GM18907 (cell line): ENCODE results near the gene POLE.

ENCODE experiments used
- ATAC-seq: cut with Tn5 transposase; IDR thresholded peaks from one replicate; pipeline ENCODE4 v1.9.1; 2021; ENCODE audit warnings: mild to moderate bottlenecking, moderate library complexity; ENCODE audit not compliant: unreplicated experiment

Gene POLE

DNA sequence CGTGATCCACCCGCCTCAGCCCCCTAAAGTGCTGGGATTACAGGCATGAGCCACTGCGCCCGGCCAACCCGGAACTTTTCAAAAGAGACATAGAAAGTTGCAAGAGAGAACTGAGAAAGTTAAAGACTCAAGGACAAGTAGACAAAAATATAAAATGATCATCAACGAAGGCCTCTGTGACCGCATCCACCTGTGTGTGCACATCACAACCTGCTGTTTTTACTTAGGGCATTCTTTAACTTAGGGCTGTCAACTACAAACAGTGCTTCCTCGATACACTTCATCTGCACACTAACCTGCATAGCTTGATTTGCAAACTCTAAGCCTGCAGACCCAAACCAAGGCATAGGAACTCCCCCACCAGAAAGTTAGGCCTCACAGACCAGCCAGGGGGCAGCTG is 53.7 kb downstream of the POLE start:
- ATAC-seq = no peak

DNA sequence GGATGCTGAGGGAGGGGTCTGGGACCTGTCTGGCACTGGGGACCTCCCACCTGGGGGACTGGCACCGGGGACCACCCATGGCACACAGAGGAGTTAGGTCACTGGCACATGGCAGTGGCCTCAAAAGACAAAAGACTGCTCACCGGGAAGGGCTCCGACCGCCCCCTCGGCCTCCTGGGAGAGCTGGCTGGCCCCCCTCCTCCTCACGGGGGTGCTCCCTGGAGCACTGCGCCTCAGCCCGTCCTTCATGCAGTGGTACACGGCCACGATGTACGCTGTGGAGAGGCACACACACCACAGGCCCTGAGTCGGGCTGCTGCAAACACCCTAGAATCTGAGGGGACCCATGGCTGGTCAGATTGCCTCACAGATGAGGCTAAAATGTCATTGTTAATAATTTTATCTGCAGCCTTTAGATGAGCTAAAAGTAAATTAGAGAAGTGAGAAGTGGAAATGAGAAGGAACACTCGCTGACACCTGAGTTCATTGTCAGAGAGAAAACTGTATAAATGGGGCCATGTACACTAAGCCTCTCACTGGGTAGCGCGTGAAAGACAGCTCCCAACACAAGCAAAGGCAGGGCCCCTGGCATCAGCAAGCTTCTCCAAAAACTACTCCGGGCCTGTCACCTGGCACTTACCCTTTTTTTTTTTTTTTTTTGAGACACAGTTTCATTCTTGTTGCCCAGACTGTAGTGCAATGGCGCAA is 54.5 kb downstream of the POLE start:
- no peak for ATAC-seq

DNA sequence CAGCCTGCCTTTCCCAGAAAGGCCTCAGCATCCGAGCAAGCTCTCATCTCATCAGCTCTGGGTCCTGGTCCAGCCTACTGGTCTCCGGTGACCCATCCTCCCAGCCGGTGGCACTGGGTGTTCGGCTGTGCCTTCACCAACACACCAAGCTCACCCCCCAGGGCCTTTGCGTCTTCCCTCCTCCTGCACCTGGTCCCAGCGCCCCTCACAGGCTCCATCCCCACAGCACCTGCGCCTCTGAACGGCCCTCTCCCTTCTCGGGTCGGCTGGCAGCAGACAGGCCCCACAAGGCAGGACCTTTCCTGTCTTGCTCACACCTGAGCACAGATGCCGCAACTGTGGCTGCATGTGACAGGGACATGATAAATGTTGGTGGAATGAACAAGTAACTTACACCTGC is 55.5 kb downstream of the POLE start:
- ATAC-seq = no peak

DNA sequence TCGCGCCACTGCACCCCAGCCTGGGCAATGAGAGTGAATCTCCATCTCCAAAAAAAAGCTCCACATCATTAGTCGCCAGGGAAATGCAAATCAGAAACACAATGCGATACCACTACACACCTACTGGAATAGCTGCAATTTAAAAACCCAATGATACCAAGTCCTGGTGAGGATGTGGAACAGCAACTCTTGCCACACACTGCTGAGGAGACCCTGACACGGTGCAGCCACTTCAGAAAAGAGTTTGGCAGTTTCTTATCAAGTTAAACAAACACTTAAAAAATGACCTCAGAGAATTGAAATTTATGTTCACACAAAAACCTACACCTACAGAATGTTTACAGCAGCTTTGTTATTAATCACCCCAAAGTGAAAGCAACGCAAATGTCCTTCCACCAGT is 56.5 kb downstream of the POLE start:
- ATAC-seq = no peak

DNA sequence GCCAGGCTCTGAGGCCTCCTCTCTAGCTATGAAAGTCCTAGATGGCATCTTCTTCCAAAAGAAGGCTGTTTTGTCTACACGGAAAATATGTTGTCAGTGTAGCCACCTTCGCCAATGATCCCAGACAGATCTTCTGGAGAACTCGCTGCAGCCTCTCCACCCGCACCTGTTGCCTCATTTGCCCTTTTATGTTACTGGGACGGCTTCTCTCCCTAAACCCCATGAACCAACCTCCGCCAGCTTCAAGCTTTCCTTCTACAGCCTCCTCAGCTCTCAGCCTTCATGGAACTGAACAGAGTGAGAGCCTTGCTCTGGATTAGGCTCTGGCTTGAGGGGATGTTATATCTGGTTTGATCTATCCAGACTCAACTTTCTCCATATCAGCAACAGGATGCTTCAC is 57.8 kb downstream of the POLE start:
- no peak for ATAC-seq

DNA sequence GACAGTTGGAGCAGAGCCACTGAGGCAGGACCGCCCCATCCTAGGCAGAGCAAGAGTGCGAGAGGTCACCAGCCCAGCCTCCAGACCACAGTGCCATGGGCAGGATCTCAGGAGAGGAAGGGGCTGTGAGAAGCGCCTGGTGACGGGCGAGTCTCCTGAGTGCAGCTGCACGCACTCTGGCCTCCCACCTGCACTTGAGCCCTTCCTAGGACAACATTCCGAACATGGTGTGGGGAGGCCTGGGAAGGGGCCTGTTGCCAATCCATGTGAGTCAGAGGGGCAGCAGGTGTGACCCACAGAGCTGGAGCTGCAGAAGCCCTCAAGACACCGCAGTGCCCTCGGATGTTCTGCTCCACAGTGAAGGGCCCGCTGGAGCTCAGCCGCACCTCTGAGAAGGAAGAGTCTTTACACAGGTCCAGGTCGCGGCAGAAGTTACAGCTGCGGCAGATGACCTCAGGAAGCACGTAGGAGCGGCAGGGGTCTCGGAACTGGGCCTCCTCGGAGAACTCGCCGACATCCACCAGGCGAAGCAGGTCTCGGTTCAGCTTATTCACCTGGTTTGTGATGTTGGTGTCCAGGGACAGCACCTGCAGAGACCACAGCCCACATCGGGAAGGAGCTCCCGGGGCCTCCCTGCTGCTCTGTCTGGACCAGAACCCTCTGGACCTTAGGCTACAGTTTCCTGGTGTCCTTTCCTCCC is 61.3 kb downstream of the POLE start:
- no peak for ATAC-seq

DNA sequence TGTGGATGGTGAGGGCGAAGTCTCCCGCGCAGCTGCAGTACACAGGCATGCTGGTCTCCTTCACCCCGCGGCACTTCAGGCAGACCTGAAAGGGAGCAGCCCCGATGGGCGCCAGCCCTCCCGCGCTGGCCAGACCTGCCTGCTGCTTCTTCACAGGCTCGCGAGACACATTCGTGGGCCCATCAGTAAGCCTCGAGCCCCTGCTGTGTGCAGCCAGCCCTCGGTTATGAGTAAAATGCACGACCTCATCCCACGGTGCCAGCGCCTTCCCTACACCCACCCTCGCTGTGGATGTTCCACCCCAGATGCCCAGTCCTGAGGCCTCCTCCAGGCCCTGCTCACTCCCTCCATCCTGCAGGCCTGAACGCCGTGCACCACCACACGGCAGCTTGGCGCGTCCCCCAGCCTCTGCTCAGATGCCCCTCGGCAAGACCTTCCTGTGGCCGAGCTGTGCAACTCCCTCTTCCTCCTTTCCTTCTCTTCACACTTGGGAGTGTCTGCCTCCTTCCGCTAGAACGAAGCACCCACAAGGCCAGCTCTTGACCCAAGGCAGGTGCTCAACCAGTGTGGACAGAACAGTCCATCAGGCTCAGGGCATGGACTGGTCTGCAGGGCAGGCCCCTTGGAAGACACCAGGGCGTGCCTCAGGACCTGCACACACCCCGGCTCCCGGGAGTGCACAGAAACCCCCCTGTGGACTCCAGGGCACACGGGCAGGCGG is 62.1 kb downstream of the POLE start:
- ATAC-seq = no peak

DNA sequence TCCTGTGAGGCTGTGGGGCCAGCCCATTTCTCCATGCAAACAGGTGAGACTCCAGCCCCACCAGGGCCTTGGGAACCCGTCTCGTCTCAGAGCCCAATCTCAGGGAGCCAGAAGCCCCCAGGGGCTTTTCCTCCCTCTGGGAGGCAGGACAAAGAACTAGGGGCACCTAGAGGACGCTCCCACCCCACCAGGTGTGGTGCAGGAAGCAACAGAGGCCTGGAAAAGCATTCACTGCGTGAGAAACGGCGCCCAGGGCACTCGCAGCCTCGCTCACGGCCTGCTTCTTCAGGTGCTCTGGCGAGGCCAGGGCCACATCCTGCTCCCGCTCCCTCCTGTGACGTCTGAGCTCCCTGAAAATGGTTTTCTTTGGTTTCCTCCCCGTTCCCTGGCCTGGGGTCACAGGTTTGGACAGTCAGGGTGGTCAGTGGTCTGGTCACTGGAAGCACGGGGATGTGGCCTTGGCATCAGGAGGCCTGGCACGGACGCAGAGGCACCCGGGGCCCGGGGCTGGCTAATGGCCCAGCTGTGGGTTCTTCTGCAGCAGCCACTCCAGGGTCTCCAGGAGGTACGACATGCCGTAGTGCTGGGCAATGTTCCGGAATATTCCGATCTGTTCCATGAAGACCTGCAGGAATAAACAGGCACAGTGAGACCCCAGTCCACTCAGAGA is 62.8 kb downstream of the POLE start:
- ATAC-seq = no peak

DNA sequence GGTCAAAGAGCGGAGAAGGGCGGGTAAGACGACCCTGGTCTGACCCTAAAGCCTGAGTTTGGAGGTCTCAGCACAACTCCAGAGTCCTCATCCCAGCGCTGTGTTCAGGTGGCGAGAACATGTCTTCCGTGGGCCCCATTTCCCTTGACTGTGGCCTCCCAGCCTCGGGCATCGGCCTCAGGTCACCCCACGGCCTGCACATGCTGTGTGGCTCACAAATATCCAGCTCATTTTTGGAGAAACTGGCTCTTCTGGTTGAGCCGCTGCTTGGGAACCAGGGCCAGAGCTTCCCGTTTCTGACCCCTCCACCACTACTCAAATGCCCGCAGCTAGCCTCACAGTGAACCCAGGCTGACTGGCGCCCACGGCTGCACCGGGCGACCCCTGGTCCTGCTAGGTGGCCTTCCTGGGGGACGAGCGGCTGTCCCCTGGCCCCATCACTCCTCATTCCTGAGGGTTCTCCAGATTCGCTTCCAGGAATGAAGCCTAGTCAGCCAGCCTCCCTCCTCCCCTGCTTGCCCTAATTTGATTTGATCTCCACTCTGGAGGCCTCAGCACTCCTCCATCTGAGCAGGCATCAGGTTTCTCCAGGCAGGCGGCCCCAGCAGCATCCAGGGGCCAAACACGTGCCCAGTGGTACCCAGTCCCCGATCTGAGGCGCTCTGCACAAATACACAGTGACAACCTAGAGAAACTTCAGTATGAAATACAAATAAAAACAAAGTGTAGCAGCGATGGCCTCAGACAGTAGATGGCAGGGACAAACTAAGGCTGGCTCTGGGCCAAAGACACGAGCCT is 63.9 kb downstream of the POLE start:
- no peak for ATAC-seq

DNA sequence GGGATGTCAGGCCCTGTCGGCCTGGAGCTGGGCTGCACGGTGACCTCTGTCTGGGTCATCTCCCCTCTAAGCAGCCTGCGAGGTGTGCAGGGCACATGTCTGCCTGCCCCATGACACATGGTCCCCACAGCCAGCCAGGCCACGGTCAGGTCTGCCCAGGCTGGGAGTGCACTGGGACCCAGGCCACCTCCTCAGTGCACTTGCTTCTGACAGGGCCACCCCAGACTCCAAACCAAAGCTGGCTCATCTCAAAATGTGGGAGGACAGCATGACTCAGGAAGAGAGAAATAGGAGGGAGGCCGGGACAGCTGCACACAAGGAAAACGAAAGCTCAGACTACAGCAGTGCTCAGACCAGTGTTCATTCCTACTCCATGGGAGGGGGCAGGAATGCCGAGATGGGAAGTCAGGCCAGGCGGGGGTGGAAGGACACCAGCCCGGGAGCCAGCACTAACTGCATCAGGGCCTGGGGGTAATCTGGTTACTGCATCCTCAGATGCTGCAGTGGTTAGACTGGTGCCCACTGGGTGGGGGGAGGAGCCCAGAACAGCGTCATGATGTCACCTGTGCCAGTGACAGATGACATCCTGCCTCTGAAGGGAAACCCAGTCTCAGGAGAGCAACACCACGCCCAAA is 64.6 kb downstream of the POLE start:
- ATAC-seq = no peak

DNA sequence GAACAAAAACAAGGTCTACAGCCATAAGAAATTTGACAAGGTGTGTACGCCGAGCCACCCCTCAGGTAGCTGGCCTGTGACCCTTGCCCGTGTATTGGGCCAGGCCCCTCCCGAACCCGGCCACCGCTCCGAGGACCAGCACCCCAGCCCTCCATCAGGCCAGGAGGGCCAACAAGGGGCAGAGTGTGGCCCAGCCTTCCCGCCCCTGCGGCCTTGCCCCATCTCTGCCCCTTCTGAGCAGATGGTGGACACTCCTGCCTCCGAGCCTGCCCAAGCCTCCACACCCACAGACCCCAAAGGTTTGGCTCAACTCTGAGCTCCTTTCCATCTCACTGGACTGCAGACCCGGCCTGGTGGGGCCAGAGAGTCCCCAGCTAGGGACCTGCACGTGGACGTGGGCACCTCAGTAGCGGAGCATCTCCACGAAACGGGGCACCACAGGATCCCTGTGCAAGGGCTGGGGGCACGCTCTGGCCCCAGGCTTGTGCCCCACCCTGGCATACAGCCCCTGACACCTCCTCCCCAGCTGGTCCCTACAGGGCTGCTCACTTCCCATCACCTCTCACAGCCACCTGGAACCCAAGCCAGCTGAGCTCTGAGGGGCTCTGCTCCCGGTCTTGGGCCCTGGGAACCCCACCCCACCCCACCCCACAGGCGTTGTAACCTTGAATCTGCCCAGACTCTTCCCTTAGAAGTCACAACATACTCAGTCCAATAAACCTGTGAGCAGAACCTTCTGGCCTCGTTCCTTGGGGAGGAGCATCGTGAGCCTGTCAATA is 65.3 kb downstream of the POLE start:
- no peak for ATAC-seq

DNA sequence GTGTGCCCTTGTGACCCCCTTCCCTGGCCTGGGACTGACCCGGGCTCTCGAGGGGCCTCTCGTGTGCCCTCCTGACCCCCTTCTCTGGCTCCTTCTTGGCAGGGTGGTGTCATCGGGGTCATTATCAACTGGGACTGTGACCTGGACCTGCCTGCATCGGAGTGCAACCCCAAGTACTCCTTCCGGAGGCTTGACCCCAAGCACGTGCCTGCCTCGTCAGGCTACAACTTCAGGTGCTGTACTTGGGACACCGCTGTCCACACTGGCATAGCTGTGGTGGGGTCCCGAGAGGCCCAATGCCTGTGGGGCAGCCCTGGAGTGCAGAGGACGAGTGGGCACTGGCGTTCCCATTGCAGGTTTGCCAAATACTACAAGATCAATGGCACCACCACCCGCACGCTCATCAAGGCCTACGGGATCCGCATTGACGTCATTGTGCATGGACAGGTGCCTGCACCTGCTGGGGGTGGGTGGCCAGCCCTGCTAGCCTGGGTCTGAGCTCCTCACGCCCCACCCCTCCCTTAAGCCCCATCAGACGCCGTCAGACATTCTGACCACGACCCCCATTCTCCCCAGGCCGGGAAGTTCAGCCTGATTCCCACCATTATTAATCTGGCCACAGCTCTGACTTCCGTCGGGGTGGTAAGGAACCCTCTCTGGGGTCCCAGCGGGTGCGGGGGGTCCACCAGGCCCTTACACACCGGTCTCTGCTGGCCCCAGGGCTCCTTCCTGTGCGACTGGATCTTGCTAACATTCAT is 66.1 kb downstream of the POLE start:
- no peak for ATAC-seq

DNA sequence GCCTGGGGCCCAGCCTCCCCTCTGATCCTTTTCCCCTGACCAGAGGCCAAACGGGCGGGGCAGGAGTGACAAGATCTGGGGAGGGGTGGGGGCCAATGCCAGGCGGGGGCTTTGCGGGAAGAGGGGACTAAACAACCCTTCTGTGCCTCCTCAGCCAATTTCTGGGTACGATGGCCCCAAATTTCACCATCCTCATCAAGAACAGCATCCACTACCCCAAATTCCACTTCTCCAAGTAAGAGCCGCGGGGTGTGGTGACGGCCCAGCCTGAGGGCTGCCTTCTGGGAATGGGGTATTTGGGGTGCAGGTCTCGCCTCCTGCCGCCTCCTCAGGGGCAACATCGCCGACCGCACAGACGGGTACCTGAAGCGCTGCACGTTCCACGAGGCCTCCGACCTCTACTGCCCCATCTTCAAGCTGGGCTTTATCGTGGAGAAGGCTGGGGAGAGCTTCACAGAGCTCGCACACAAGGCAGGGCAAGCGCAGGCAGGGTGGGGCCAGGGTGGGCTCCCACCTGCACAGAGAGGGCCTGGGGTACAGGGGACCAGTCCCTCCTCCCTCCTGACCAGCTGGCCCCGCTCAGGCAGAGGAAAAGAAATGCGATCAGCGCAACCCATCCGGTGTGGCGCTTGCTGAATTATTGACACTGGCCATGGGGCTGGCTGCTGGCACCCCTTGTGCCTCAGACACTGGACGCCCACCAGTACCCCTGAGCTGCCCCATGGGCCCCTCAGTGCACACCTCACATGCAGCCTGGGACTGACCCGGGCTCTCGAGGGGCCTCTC is 66.8 kb downstream of the POLE start:
- ATAC-seq = no peak

DNA sequence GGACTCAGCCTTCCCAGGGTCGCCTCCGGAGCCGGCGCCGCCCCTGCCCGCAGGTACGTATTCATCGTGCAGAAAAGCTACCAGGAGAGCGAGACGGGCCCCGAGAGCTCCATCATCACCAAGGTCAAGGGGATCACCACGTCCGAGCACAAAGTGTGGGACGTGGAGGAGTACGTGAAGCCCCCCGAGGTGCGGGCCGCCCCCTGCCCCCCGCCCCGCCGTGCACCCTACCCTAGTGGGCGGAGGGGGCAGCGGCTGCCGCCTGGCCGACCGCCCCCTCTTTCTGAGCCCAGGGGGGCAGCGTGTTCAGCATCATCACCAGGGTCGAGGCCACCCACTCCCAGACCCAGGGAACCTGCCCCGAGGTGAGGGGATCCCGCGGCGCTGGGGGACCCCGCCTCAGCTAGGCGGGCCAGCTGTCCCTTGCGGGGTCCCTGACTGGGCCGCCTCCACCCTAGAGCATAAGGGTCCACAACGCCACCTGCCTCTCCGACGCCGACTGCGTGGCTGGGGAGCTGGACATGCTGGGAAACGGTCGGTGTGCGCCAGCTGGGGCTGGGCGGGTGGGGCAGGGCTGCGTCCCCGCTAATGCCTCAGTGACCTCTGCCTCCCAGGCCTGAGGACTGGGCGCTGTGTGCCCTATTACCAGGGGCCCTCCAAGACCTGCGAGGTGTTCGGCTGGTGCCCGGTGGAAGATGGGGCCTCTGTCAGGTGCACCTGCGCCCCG is 67.6 kb downstream of the POLE start:
- ATAC-seq = no peak

DNA sequence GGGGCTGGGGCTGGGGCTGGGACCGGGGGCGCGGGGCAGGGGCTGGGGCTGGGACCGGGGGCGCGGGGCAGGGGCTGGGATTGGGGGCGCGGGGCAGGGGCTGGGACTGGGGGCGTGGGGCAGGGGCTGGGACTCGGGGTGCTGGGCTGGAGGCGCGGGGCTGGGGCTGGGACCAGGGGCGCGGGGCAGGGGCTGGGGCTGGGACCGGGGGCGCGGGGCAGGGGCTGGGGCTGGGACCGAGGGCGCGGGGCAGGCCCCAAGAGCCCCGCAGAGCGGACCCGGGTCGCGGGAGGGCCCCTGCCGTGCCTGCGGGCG is 68.1 kb downstream of the POLE start:
- ATAC-seq = no peak

DNA sequence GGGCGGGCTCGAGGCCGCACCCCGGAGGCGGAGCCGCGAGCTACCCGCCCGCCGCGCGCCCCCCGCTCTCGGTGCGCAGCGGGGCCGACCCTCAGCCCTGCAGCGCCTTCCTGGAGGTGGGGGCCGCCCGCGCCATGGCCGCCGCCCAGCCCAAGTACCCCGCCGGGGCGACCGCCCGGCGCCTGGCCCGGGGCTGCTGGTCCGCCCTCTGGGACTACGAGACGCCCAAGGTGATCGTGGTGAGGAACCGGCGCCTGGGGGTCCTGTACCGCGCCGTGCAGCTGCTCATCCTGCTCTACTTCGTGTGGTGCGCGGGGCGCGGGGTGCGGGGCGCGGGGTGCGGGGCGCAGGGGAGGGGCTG is 68.5 kb downstream of the POLE start, which contains the start of gene P2RX2:
Gene P2RX2 (plus strand): TSS at position 94 of the 361 bp plus-strand sequence. CDS start 41 bp downstream, at position 135.
- no peak for ATAC-seq
